UCSD-AML1 (cell line): ENCODE data around the gene CD47.

Source experiments
- DNase-seq: peaks from one replicate; lab custom pipeline; 2025; ENCODE audit not compliant: unreplicated experiment; lab: John Stamatoyannopoulos, UW

The CD47 gene

DNA sequence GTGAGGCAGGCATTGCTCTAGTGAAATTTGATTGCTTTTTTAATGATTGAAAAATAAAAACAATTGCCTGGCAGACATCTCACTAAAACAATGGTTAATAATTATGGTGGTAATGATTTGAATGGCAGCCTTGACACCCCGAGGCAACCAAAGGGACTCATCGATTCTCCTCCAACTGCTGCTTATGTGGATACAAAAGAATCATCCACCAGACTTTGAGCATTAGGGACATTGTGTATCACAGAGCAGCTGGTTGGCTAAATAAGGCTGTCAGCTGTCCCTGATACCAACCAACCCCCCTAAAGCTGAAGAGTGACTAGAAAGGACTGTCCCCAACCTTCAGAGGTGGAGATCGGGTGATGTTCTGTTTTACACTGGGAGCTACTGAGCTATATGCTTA, 1.7 kb upstream of the CD47 start:
- no peak for DNase-seq

DNA sequence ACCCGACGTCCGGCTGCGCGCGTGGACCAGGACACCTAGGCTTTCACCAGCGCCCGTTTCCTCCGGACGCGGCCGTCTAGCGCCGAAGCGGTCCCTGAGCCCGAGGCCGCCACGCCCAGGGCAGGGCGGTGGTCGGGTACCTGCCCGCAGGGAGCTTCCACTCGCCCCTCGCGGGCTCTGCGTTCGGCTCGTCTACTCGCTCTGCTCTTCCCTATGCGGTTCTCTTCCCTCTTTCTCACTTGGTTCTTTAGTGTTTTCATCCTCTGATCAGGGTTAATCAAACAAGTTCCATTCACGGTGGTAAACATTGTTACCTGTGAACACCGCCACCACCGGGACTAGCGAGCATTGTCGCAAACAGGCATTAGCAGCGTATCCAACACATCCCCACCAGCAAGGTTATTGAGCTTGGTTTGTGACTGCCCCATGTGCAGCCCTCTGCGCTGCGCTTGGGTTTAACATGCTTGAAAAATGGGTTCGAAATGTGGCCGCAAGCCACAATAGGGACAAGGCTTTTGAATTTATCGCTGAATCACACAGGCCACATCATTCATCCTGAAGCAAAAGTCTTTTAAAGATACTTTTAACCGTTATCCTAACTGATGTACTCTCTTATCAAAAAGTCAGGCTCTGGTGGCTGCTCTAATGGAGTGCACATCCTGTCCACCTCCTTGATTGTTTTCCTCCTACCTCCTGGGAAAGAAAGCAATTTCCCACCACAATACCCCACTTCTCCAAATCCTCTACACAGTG, 843 bp upstream of the CD47 start:
- DNase-seq: peak; percentile 14

GRCh38 chr3:108090049-108090700, 656 bp downstream of the CD47 start:
- peak; percentile 74 for DNase-seq

- DNase-seq: no peak
Measured at GRCh38 chr3:108089579-108089978, 1.3 kb downstream of the CD47 start.

DNA sequence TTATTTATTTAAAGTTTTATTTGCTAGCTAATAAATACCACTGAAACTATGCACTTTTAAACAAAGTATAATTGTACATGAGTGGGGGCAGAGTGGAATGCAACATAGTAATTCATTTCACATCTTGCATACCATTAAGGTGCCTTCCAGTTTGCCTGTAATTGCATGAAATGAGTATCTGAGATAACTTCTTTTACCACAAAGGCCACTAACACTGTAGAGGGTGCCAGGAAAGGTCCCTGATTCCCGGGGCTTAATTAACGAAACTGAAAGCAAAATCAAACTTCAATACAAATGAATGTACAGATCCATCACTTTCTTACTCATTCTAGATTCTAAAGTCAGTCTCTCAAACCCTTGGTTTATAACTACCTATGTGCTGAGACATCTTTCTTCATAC, 2.1 kb downstream of the CD47 start:
- no peak for DNase-seq

GRCh38 chr3:108088146-108088545, 2.7 kb downstream of the CD47 start:
- DNase-seq: no peak

DNA sequence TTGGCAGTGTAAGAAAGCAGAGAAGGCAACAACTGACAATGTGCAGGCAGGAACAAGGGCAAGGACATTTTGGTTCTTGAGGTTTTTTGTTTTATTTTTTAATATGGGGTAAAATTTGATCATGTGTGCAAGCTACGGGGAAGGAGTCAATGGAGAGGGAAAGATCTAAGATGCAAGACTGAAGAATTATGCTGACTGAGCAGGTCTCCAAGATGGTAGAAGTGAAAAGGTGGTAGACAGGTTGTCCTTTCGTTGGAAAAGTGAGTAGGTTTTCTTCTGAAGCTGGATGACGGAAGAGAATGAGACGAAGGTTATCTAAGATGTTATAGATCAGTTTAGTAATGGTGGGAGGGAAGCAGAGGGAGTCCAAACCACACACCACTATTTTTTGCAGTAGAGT, 4.2 kb downstream of the CD47 start:
- DNase-seq: no peak

DNA sequence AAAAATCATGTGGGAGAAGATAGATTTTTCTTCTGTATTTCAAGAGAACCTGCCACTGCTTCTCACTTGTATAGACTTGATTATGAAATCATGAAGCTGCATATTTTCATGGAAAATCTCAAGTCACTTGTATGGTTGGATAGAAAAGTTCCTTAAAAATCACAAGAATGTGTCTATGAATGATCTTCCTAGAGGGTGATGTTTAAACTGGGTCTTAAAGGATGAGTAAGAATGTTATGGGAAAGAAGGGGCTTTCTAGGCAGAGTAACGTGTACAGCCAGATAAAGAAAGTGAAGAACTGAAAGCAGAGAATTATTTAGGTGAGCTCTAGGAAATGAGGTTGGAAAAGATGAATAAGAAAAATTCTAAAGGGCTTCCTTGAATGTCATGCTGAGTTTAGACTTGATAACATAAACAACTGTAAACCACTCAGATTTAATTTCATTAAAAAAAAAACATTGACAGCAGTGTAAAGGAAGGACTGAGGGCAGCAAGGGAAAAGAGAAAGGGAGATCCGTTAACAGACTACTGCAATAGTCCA, 5.0 kb downstream of the CD47 start:
- DNase-seq: no peak

- DNase-seq: no peak
Measured at GRCh38 chr3:108085370-108085769, 5.5 kb downstream of the CD47 start.

GRCh38 chr3:108079877-108080276, 11.0 kb downstream of the CD47 start:
- DNase-seq: no peak

- no peak for DNase-seq
Measured at GRCh38 chr3:108079043-108079442, 11.8 kb downstream of the CD47 start.

DNA sequence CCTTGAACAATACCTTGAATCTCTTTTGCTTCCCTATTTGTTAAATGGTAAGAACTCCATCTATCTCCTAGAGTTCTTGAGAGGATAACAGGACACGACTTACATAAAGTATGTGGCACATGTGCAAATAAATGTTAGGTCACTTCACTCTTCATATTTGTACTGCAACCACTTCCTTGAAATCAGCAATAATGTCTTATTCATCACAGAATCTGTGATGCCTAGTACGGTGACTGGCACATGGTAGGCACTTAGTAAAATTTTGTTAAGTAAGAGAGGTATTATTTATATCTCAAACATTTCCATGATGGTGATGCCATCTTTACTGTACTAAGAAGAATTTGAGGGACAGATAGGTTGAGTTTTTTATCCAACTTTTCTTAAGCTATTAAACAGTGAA, 14.3 kb downstream of the CD47 start:
- DNase-seq: no peak

- no peak for DNase-seq
Measured at GRCh38 chr3:108073764-108074431, 16.9 kb downstream of the CD47 start.

DNA sequence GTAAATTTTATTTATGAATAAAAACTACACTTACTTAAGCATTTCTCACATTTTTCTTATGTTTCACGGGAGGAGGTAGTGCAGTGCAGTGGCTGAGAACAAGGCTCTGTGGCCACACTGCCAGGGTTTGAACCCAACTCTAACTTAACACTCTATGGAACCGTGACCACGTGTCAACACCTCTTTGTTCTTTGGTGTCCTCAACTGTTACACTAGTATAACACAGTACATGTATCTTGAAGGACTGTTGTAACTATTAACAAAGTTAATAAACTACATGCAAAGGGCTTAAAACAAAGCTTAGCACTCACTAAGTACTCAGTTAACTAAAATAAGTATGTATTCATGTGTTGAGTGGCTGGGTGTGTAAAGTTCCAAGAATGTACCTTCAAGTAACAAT, 19.5 kb downstream of the CD47 start:
- DNase-seq: no peak

DNA sequence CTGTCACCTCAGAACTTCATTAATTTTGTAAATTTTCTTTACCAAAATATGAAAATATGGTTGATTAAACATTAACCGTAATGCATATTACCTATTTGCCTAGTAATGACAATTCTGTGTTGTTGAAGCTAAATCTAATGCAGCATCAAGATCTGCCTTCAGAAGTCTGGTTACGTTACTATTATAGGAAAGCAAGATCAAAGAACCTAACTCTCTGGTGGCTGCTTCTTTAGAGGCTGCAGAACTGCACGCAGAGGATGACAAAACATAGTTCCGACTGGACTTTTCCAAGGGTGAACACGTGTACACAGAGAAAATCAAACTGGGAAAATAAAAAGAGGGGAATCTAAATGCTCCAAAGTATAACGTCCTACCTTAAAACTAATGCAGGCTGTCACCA, 20.5 kb downstream of the CD47 start:
- DNase-seq: no peak

DNA sequence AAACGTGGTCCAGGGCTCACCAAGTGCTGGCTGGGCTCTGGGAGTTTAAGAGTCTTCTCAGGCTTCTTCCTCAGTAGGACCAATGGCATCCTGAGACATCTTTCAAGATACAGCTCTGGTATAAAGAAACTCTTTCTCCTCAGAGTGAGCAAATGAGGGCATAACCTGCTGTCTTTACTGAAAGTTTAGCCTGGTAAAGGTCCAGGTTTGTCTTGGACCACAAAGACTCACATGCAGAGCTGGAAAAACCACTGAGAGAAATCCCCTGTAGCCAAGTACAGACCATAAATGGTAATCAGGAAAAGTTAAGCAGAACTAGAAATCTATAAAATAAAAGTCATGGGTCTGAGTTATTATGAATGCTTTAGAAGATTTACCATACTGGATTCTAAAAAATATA, 23.1 kb downstream of the CD47 start:
- no peak for DNase-seq

GRCh38 chr3:108065096-108065495, 25.7 kb downstream of the CD47 start:
- no peak for DNase-seq

- no peak for DNase-seq
Measured at GRCh38 chr3:108064293-108064887, 26.4 kb downstream of the CD47 start.

DNA sequence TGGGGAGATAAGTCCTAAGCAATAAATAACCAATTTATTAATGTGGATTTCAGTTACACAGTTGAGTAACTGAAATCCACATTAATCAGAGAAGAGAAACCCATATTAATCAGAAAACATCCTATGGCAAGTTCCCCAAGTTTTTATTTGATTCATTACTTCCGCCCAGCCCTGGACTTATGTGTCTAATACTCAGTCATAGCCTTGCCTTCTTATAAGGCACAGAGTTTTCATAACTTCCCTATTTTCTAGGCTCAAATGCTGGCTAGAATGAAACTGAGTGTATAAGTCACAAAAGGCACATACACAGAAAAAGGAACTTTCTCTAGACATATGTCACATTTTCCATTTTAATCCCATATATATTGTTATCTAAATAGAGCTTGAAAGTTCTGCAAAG, 28.8 kb downstream of the CD47 start:
- DNase-seq: no peak

DNA sequence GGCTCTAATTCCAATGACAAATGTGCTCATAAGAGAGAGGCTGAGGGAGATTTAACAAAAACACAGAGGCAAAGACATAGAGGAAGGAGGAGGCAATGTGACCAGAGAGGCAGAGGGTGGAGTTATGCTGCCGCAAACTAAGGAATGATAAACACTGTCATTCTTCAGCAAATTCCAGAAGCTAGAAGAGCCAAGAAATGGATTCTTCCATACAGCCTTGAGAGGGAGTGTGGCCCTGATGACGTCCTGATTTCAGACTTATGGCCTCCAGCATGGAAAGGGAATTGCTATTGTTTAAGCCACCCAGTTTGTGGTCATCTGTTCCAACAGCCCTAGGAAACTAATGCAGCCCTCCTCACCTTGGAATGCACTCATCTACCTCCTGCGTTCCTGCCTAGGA, 30.5 kb downstream of the CD47 start:
- DNase-seq: no peak

GRCh38 chr3:108055931-108056330, 34.9 kb downstream of the CD47 start:
- DNase-seq: no peak

DNA sequence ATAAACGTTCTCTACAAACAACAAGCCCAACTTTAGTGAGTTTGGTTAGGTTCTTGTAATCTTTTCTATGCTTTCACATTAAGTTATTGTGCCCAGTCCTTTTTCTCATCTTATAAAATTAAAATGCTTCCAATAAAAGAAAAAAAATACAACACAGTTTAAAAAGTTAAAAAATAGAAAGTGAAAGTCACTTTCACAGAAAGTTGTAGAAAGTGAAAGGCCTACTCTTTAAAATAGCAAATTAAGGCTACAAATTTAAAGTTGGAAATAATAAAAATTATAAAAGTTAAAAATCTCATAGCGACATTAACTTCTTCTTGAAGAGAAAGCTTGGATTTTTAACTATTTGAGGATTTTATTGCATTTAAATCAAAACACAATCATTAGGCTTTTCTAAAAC, 35.9 kb downstream of the CD47 start:
- DNase-seq: no peak
